ENCODE measurements around the gene GPS1. TPM values are rescaled to one million over a fixed set of nuclear protein-coding genes. Genes with fewer than 3 reads are reported as not detected.
A peak's percentile ranks its signal among the peaks of the same experiment; 100 is the strongest.
"Not testable (repeated sequence)": the region's sequence is repeated elsewhere in the genome, so short reads cannot be mapped to it uniquely, and the experiment has no call there.

The GPS1 gene
- total RNA-seq, 1 experiment from 2014 or later = 108 TPM

- no peak for DNase-seq (ENCODE audit: low spot score)
These were observed 23.5 kb upstream of the GPS1 start for GRCh38 chr17:82028246-82028645.

- no peak for DNase-seq (ENCODE audit: low spot score)
These were observed 22.7 kb upstream of the GPS1 start for GRCh38 chr17:82028966-82029365.

GRCh38 chr17:82029391-82029790 lies 22.3 kb upstream of the GPS1 start:
- no peak for DNase-seq (ENCODE audit: low spot score)

GRCh38 chr17:82029990-82030469 lies 21.7 kb upstream of the GPS1 start:
- DNase-seq (ENCODE audit: low spot score) = no peak

GRCh38 chr17:82030470-82031302 lies 21.0 kb upstream of the GPS1 start:
- peak; percentile 49 for DNase-seq (ENCODE audit: low spot score)

GRCh38 chr17:82031303-82031884 lies 20.3 kb upstream of the GPS1 start, which contains the start of gene RAC3:
RAC3 (plus strand) TSS chr17:82031678; CDS start chr17:82031762, 84 bp downstream.
- DNase-seq (ENCODE audit: low spot score) = no peak

GRCh38 chr17:82031885-82032627 lies 19.6 kb upstream of the GPS1 start:
- no peak for DNase-seq (ENCODE audit: low spot score)

- DNase-seq (ENCODE audit: low spot score) = no peak
These were observed 18.2 kb upstream of the GPS1 start for GRCh38 chr17:82033359-82034085.

- no peak for DNase-seq (ENCODE audit: low spot score)
These were observed 17.2 kb upstream of the GPS1 start for GRCh38 chr17:82034371-82035011.

- DNase-seq (ENCODE audit: low spot score) = no peak
These were observed 16.2 kb upstream of the GPS1 start for GRCh38 chr17:82035488-82035887.

- DNase-seq (ENCODE audit: low spot score) = no peak
These were observed 15.6 kb upstream of the GPS1 start for GRCh38 chr17:82035956-82036633.

- no peak for DNase-seq (ENCODE audit: low spot score)
These were observed 15.0 kb upstream of the GPS1 start for GRCh38 chr17:82036634-82037091.

- peak; percentile 95 for DNase-seq (ENCODE audit: low spot score)
These were observed 14.4 kb upstream of the GPS1 start, which contains the start of gene DCXR for GRCh38 chr17:82037092-82037888. DCXR (minus strand) TSS chr17:82037697; CDS start chr17:82037682, 15 bp downstream.

- no peak for DNase-seq (ENCODE audit: low spot score)
These were observed 13.9 kb upstream of the GPS1 start for GRCh38 chr17:82037889-82038195.

GRCh38 chr17:82038796-82039409 lies 12.8 kb upstream of the GPS1 start:
- not testable (repeated sequence) for DNase-seq (ENCODE audit: low spot score)

GRCh38 chr17:82039695-82040299 lies 11.9 kb upstream of the GPS1 start:
- DNase-seq (ENCODE audit: low spot score) = no peak

- DNase-seq (ENCODE audit: low spot score) = no peak
These were observed 10.4 kb upstream of the GPS1 start for GRCh38 chr17:82041144-82041814.

GRCh38 chr17:82042649-82043048 lies 9.0 kb upstream of the GPS1 start:
- no peak for DNase-seq (ENCODE audit: low spot score)
